ENCODE data around the gene TCHP. TPM values are rescaled to one million over a fixed set of nuclear protein-coding genes. Genes with fewer than 3 reads are reported as not detected.
A peak's percentile ranks its signal among the peaks of the same experiment; 100 is the strongest.
"Not testable (repeated sequence)": the region's sequence is repeated elsewhere in the genome, so short reads cannot be mapped to it uniquely, and the experiment has no call there.

The TCHP gene
- total RNA-seq, 1 experiment from 2014 or later, result 13.3 TPM

GRCh38 chr12:109861689-109862314 is 38.3 kb upstream of the TCHP start:
- H3K27ac Mint-ChIP-seq, result peak overlapping the region in 1 of 3 experiments; percentile 67; a peak in 1 of 7 replicates
- no CpG with 5 or more reads among the region's 17 CpGs for WGBS (ENCODE audit: extremely low coverage, insufficient read length, low lambda C conversion rate)
- H3K36me3 Mint-ChIP-seq (ENCODE audit: insufficient read depth in 1 of 3, low read depth in 3 of 3), result peaks cover 0 to 5% (median 2%) of the 10 kb centered on the region in 3 experiments; a peak in 4 of 7 replicates

GRCh38 chr12:109862491-109862890 is 37.6 kb upstream of the TCHP start:
- H4K8ac ChIP-seq (replicated peaks; ENCODE audit: insufficient read length, low read depth, low read length); H3K9me3 Mint-ChIP-seq; H3K9me3 ChIP-seq (ENCODE audit: control insufficient read depth, low read depth, low read length); H4K91ac ChIP-seq (ENCODE audit: insufficient read length, low read depth, low read length); H2AK5ac ChIP-seq (ENCODE audit: insufficient read length, low read length); H3K27ac ChIP-seq (ENCODE audit: insufficient read length, low read depth, low read length); H2AFZ ChIP-seq (ENCODE audit: low read length); DNase-seq; H3K4me2 ChIP-seq (ENCODE audit: insufficient read depth, insufficient read length, low read length); H4K20me1 ChIP-seq (ENCODE audit: control insufficient read depth, insufficient read depth, insufficient read length); H3K27ac Mint-ChIP-seq; H3K36me3 Mint-ChIP-seq (ENCODE audit: insufficient read depth in 1 of 3, low read depth in 3 of 3); H2BK15ac ChIP-seq (ENCODE audit: low read depth, low read length); H3K4me3 Mint-ChIP-seq; H2BK120ac ChIP-seq (ENCODE audit: low read depth, low read length, poor library complexity, severe bottlenecking); H2BK12ac ChIP-seq (ENCODE audit: insufficient read length, low read depth, low read length); H4K5ac ChIP-seq (ENCODE audit: insufficient read length, low read depth, low read length); H3K79me2 ChIP-seq (ENCODE audit: insufficient read depth, low read length); H3K27me3 Mint-ChIP-seq (ENCODE audit: low read depth); H3K56ac ChIP-seq (ENCODE audit: insufficient read length, low read depth, low read length); H3K18ac ChIP-seq (ENCODE audit: insufficient read length, low read depth, low read length); H3K23ac ChIP-seq (ENCODE audit: insufficient read length, low read depth, low read length); H3K4ac ChIP-seq (ENCODE audit: low read depth, low read length); H3K4me1 ChIP-seq (ENCODE audit: insufficient read depth, low read length); H2BK5ac ChIP-seq (ENCODE audit: insufficient read length, low read length); H3K79me1 ChIP-seq (ENCODE audit: insufficient read depth, low read depth, low read length, poor library complexity, severe bottlenecking); H3K14ac ChIP-seq (ENCODE audit: insufficient read depth, low read length); H3K23me2 ChIP-seq (ENCODE audit: insufficient read length, low read depth, low read length, poor library complexity, severe bottlenecking); H3K9ac ChIP-seq (ENCODE audit: extremely low read depth, insufficient read length, low read length); H3T11ph ChIP-seq (ENCODE audit: low read length); H3K27me3 ChIP-seq (ENCODE audit: insufficient read depth, low read length); H2BK20ac ChIP-seq (ENCODE audit: low read depth, low read length, poor library complexity, severe bottlenecking): not testable (repeated sequence)
- H3K4me1 Mint-ChIP-seq, result peaks cover 7 to 11% of the 10 kb centered on the region in 2 experiments
- no CpG with 5 or more reads among the region's 9 CpGs for WGBS (ENCODE audit: extremely low coverage, insufficient read length, low lambda C conversion rate)

More at GRCh38 chr12:109861689-109862314, 38.3 kb upstream of the TCHP start:
- no peaks in the 10 kb centered on the region for H3K9me3 Mint-ChIP-seq
- DNase-seq, result no peak
- H2AFZ ChIP-seq (ENCODE audit: low read length), result no peak overlapping the region
- no peaks in the 10 kb centered on the region for H3K9me3 ChIP-seq (ENCODE audit: control insufficient read depth, low read depth, low read length)
- no peak overlapping the region for H3K56ac ChIP-seq (ENCODE audit: insufficient read length, low read depth, low read length)
- H3K27me3 ChIP-seq (ENCODE audit: insufficient read depth, low read length), result no peaks in the 10 kb centered on the region
- no peak overlapping the region for H3K18ac ChIP-seq (ENCODE audit: insufficient read length, low read depth, low read length)
- H3K27me3 Mint-ChIP-seq (ENCODE audit: low read depth), result no peaks in the 10 kb centered on the region
- no peak overlapping the region for H2BK5ac ChIP-seq (ENCODE audit: insufficient read length, low read length)
- no peak overlapping the region for H3K4me3 Mint-ChIP-seq
- H2BK20ac ChIP-seq (ENCODE audit: low read depth, low read length, poor library complexity, severe bottlenecking), result no peak overlapping the region
- no peak overlapping the region for H3K27ac ChIP-seq (ENCODE audit: insufficient read length, low read depth, low read length)
- peaks cover 2% of the 10 kb centered on the region for H3K79me1 ChIP-seq (ENCODE audit: insufficient read depth, low read depth, low read length, poor library complexity, severe bottlenecking)
- no peaks in the 10 kb centered on the region for H4K20me1 ChIP-seq (ENCODE audit: control insufficient read depth, insufficient read depth, insufficient read length)
- no peak overlapping the region for H3T11ph ChIP-seq (ENCODE audit: low read length)
- H2BK120ac ChIP-seq (ENCODE audit: low read depth, low read length, poor library complexity, severe bottlenecking), result no peak overlapping the region
- no peak overlapping the region for H2BK12ac ChIP-seq (ENCODE audit: insufficient read length, low read depth, low read length)
- H3K14ac ChIP-seq (ENCODE audit: insufficient read depth, low read length), result no peak overlapping the region; the same call in 1 of the 2 replicates
- H3K4me1 Mint-ChIP-seq, result peaks cover 7 to 11% of the 10 kb centered on the region in 2 experiments
- no peaks in the 10 kb centered on the region for H3K23me2 ChIP-seq (ENCODE audit: insufficient read length, low read depth, low read length, poor library complexity, severe bottlenecking)
- no peak for TF ChIP-seq CTCF (conservative IDR thresholded peaks at IDR 0.05)
- H4K91ac ChIP-seq (ENCODE audit: insufficient read length, low read depth, low read length), result no peak overlapping the region
- no peak overlapping the region for H4K5ac ChIP-seq (ENCODE audit: insufficient read length, low read depth, low read length)
- peaks cover 4% of the 10 kb centered on the region for H3K4me1 ChIP-seq (ENCODE audit: insufficient read depth, low read length)
- H3K4ac ChIP-seq (ENCODE audit: low read depth, low read length), result no peak overlapping the region
- no peak overlapping the region for H3K23ac ChIP-seq (ENCODE audit: insufficient read length, low read depth, low read length)
- no peak overlapping the region for H4K8ac ChIP-seq (replicated peaks; ENCODE audit: insufficient read length, low read depth, low read length)
- H3K4me2 ChIP-seq (ENCODE audit: insufficient read depth, insufficient read length, low read length), result no peak overlapping the region
- no peaks in the 10 kb centered on the region for H3K79me2 ChIP-seq (ENCODE audit: insufficient read depth, low read length)
- no peak overlapping the region for H2AK5ac ChIP-seq (ENCODE audit: insufficient read length, low read length)
- no peak overlapping the region for H2BK15ac ChIP-seq (ENCODE audit: low read depth, low read length)
- H3K9ac ChIP-seq (ENCODE audit: extremely low read depth, insufficient read length, low read length), result no peak overlapping the region

All from H9 (cell line).